Adrenal gland (tissue), 12 donors: ENCODE results near the gene DYNLL1. TPM values are rescaled to one million over a fixed set of nuclear protein-coding genes. Genes with fewer than 3 reads are reported as not detected.
A peak's percentile ranks its signal among the peaks of the same experiment; 100 is the strongest.

Experiments
- DNase-seq, 7 donors: peaks; one replicate each; pipeline ENCODE4 v3.0.0-alpha.2; 2019 to 2020
- H3K27ac ChIP-seq, 5 donors: fragments of 200-600 bp; sonication (generic) in 4 of 5; 1 replicate in 3 of 5; 2 replicates in 2 of 5; pipeline versions ENCODE4 v1.5.1 to v1.8.0; 2016 to 2020; ENCODE audit warnings: mild to moderate bottlenecking in 1 of 5
- H3K27me3 ChIP-seq: fragments of 200-600 bp; 2 replicates; pipeline ENCODE4 v1.8.0; 2021
- H3K36me3 ChIP-seq, 2 donors: fragments of 200-600 bp; replicated peaks in 1 of 2; 1 replicate in 1 of 2; 2 replicates in 1 of 2; pipeline versions ENCODE4 v1.5.1 to v1.8.0; 2018 to 2022
- H3K4me1 ChIP-seq, 2 donors: fragments of 200-600 bp; replicated peaks in 1 of 2; 1 replicate in 1 of 2; 2 replicates in 1 of 2; pipeline versions ENCODE4 v1.5.1 to v1.8.0; 2018 to 2021
- H3K4me3 ChIP-seq, 4 donors: fragments of 200-600 bp; sonication (generic) in 3 of 4; one replicate each; pipeline ENCODE4 v1.5.1; 2016 to 2018
- H3K9me3 ChIP-seq, 3 donors: fragments of 200-600 bp; sonication (generic) in 1 of 3; replicated peaks in 1 of 3; 1 replicate in 2 of 3; 2 replicates in 1 of 3; pipeline versions ENCODE4 v1.5.1 to v1.8.0; 2016 to 2021
- CTCF ChIP-seq, 6 experiments: fragments of 450-650 bp in 4 of 6; fragments of 200-600 bp in 2 of 6; sonication (generic) in 1 of 6; IDR thresholded peaks; 1 replicate in 5 of 6; 2 replicates in 1 of 6; pipeline versions ENCODE4 v1.5.1 to v1.8.0; 2016 to 2021; ENCODE audit warnings: antibody characterized with exemption in 6 of 6, mild to moderate bottlenecking in 2 of 6, moderate library complexity in 1 of 6
- POLR2A ChIP-seq, 2 donors: fragments of 450-650 bp; IDR thresholded peaks; one replicate each; pipeline ENCODE4 v1.6.1; 2017; ENCODE audit warnings: antibody characterized with exemption in 2 of 2, mild to moderate bottlenecking in 2 of 2, moderate library complexity in 1 of 2
- WGBS, 4 donors: extraction: QIAGEN DNeasy Blood & Tissue Kit in 2 of 4; methylation state at CpG; one replicate each; pipeline versions ENCODE4 v1.1.5 to v1.1.7; 2013 to 2017; 5-methylcytosine and 5-hydroxymethylcytosine counted together
- intact Hi-C, 2 donors: fragments of 100-400 bp; cut with DNase I; formaldehyde crosslinking; loops; one replicate each; pipeline versions ENCODE4 v1.14.1 to v1.15.0; 2022 to 2023
- polyA plus RNA-seq, 3 donors: library from polyadenylated mRNA; stranded (reverse); fragments of 200-250 nt in 2 of 3; fragments of 350-450 nt in 1 of 3; fragmentation: Illumina TruSeq in 1 of 3; extraction: RNeasy Lipid Tissue Mini Kit (QIAGEN cat#74804) in 1 of 3; gene quantifications; one replicate each; pipeline ENCODE4 v1.2.3, GENCODE V29; 2013 to 2014
- total RNA-seq, 9 donors: library from RNA; depleted of rRNA in 4 of 9; stranded (reverse); fragments of >200 nt in 4 of 9; fragments of 120-200 nt in 1 of 9; fragmentation: NEBNext Ultra II Directional in 1 of 9; extraction: Animal tissue kit (Norgen Biotek cat#: 25700) in 1 of 9; gene quantifications; one replicate each; pipeline versions ENCODE4 v1.1.0 to v1.2.4, GENCODE V29; 2013 to 2023
- donor health status: healthy with polysubstance abuse.
- donor health status: Bipolar disorder and iron deficiency.
- donor health status: DM: yes; HTN: yes; CAD: no.
- donor health status: DM: no; HTN: no; CAD: no.
- donor health status: DM: no; HTN: no; CAD: no.
- donor health status: DM: yes; HTN: yes; CAD: no.

DYNLL1 gene
- total and polyA plus RNA-seq, 12 donors = 168 to 463 (median 307) TPM

- peaks cover 0 to 13% of the 10 kb centered on the region in 2 donors for H3K36me3 ChIP-seq
- peak within 1 kb of the TSS; percentile 70 to 97 (median 93) for H3K27ac ChIP-seq
- DNase-seq = peak; percentile 95 to 97 (median 95)
- peaks cover 6 to 41% of the 10 kb centered on the region in 2 donors for H3K4me1 ChIP-seq
- H3K27me3 ChIP-seq = no peaks in the 10 kb centered on the region
- intact Hi-C loops = loop anchor here in 1 of 2 donors (10.0 kb wide), 1 partner anchor 95 kb away; no protein-coding TSS in a partner anchor
- peak within 1 kb of the TSS; percentile 67 to 87 (median 85) for H3K4me3 ChIP-seq
- TF ChIP-seq CTCF (IDR thresholded peaks at IDR 0.05) (peak; percentile 53 to 88 (median 78)), POLR2A (IDR thresholded peaks at IDR 0.05) (peak; percentile 77 to 82)
- no peaks in the 10 kb centered on the region for H3K9me3 ChIP-seq
- WGBS, 4 donors = 0 to 13% (median 0%) methylated on average over 3 to 88 of the region's 88 CpGs
Measured at GRCh38 chr12:120469450-120470149, 26.3 kb upstream of the DYNLL1 start, which contains the start of gene SRSF9. Gene SRSF9 (minus strand): TSS chr12:120469748. CDS start chr12:120469609, 139 bp downstream.

- Histone ChIP-seq H3K4me3 (peak overlapping the region; percentile 35 to 87 (median 76)), H3K9me3 (no peaks in the 10 kb centered on the region), H3K36me3 (peaks cover 0 to 6% of the 10 kb centered on the region in 2 donors), H3K27ac (peak overlapping the region; percentile 11 to 97 (median 93)), H3K4me1 (peaks cover 6 to 45% of the 10 kb centered on the region in 2 donors), H3K27me3 (no peaks in the 10 kb centered on the region)
- intact Hi-C loops = no loop called here
- TF ChIP-seq POLR2A (IDR thresholded peaks at IDR 0.05) (no peak), CTCF (IDR thresholded peaks at IDR 0.05) (no peak)
- DNase-seq = no peak
- WGBS, 4 donors = 67 to 70% (median 68%) methylated on average over 23 to 26 of the region's 26 CpGs
Measured at GRCh38 chr12:120470150-120470784, 25.6 kb upstream of the DYNLL1 start.

- Histone ChIP-seq H3K4me3 (no peak overlapping the region), H3K27ac (no peak overlapping the region), H3K9me3 (no peaks in the 10 kb centered on the region), H3K27me3 (no peaks in the 10 kb centered on the region), H3K36me3 (no peaks in the 10 kb centered on the region), H3K4me1 (peaks cover 6 to 26% of the 10 kb centered on the region in 2 donors)
- intact Hi-C loops = no loop called here
- no peak for DNase-seq
- no peak for TF ChIP-seq POLR2A (IDR thresholded peaks at IDR 0.05)
- TF ChIP-seq CTCF (IDR thresholded peaks at IDR 0.05) = no peak
Measured at GRCh38 chr12:120472521-120472920, 23.4 kb upstream of the DYNLL1 start.

- intact Hi-C loops = no loop called here
Measured at GRCh38 chr12:120473807-120474615, 21.9 kb upstream of the DYNLL1 start.

More at GRCh38 chr12:120473807-120474615, 21.9 kb upstream of the DYNLL1 start:
- H3K36me3 ChIP-seq = no peaks in the 10 kb centered on the region
- WGBS, 4 donors = 71 to 81% (median 78%) methylated on average over 6 of the region's 6 CpGs
- no peaks in the 10 kb centered on the region for H3K9me3 ChIP-seq
- no peaks in the 10 kb centered on the region for H3K27me3 ChIP-seq
- H3K27ac ChIP-seq = peak overlapping the region in 1 of 5 donors; percentile 19
- DNase-seq = no peak
- TF ChIP-seq CTCF (IDR thresholded peaks at IDR 0.05) (no peak), POLR2A (IDR thresholded peaks at IDR 0.05) (no peak)
- peaks cover 6 to 22% of the 10 kb centered on the region in 2 donors for H3K4me1 ChIP-seq
- H3K4me3 ChIP-seq = no peak overlapping the region
